Adrenal gland (tissue), 5 donors: ENCODE data around the gene STX3.

ENCODE experiments used
- CTCF ChIP-seq, 6 experiments: fragments of 450-650 bp in 4 of 6; fragments of 200-600 bp in 2 of 6; sonication (generic) in 1 of 6; IDR thresholded peaks; 1 replicate in 5 of 6; 2 replicates in 1 of 6; pipeline versions ENCODE4 v1.5.1 to v1.8.0; 2016 to 2021; ENCODE audit warnings: antibody characterized with exemption in 6 of 6, mild to moderate bottlenecking in 2 of 6, moderate library complexity in 1 of 6
- POLR2A ChIP-seq, 2 donors: fragments of 450-650 bp; IDR thresholded peaks; one replicate each; pipeline ENCODE4 v1.6.1; 2017; ENCODE audit warnings: antibody characterized with exemption in 2 of 2, mild to moderate bottlenecking in 2 of 2, moderate library complexity in 1 of 2
- donor health status: DM: no; HTN: no; CAD: no.

GRCh38 chr11:59813364-59813763, 58.2 kb downstream of the STX3 start:
- no peak for TF ChIP-seq CTCF (IDR thresholded peaks at IDR 0.05)
- no peak for TF ChIP-seq POLR2A (IDR thresholded peaks at IDR 0.05)
